Measurements from ENCODE around the gene TYROBP. TPM values are rescaled to one million over a fixed set of nuclear protein-coding genes. Genes with fewer than 3 reads are reported as not detected.

TYROBP gene
- total and polyA plus RNA-seq, 4 donors = 26.8 to 89.6 (median 40.7) TPM

DNA sequence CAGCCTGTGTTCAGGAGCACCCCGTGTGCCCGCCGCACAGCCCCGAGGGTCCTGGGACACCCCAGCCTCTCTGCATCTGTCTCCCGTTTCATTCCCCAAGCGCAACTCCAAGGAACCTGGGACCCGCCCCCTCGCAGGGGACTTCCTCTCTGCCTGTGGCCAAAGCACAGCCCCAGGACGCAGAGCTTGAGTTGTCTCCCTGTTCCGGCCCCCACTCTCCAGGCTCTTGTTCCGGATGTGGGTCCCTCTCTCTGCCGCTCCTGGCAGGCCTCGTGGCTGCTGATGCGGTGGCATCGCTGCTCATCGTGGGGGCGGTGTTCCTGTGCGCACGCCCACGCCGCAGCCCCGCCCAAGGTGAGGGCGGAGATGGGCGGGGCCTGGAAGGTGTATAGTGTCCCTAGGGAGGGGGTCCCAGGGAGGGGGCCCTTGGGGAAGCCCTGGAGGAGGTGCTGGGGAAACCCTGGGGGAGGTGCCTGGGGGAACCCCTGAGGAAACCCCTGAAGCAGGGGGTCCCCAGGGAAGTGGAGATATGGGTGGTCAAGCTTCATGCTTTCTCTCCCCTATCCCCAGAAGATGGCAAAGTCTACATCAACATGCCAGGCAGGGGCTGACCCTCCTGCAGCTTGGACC lies 4.4 kb downstream of the TYROBP start (continued):
- TF ChIP-seq ATF3 (IDR thresholded peaks at IDR 0.05) (no peak), HNF4A (conservative IDR thresholded peaks at IDR 0.05) (no peak), FOXA1 (IDR thresholded peaks at IDR 0.05) (no peak)

- Histone ChIP-seq H3K4me1 (ENCODE audit: control insufficient read depth in 4 of 4, insufficient read depth in 4 of 4, low read length in 3 of 4) (peaks cover 0 to 4% (median 2%) of the 10 kb centered on the region in 4 donors), H3K27ac (ENCODE audit: low read depth in 1 of 2, low read length in 2 of 2) (peak overlapping the region; percentile 66 to 78), H3K9me3 (ENCODE audit: control insufficient read depth in 4 of 4, low read length in 3 of 4) (no peaks in the 10 kb centered on the region), H3K4me3 (ENCODE audit: low read depth in 1 of 3, low read length in 3 of 3) (peak overlapping the region in 2 of 3 donors; percentile 5 to 8), H3K36me3 (ENCODE audit: control insufficient read depth in 4 of 4, insufficient read depth in 3 of 4, low read depth in 1 of 4, low read length in 3 of 4) (no peaks in the 10 kb centered on the region), H3K9ac (ENCODE audit: low read depth in 1 of 2, low read length in 2 of 2) (peak overlapping the region in 1 of 2 donors; percentile 48), H3K27me3 (ENCODE audit: control insufficient read depth in 4 of 4, insufficient read depth in 4 of 4, low read length in 3 of 4) (no peaks in the 10 kb centered on the region)
- DNase-seq (ENCODE audit: low spot score) = no peak
- TF ChIP-seq REST (IDR thresholded peaks at IDR 0.05) (no peak), YY1 (IDR thresholded peaks at IDR 0.05) (no peak), ZBTB33 (IDR thresholded peaks at IDR 0.05) (no peak), EGR1 (IDR thresholded peaks at IDR 0.05; ENCODE audit: low read depth in 2 of 2) (no peak), NR2F2 (IDR thresholded peaks at IDR 0.05) (no peak), ATF3 (IDR thresholded peaks at IDR 0.05) (no peak), FOXA2 (IDR thresholded peaks at IDR 0.05) (no peak)
- TF ChIP-seq, protein P1, sequence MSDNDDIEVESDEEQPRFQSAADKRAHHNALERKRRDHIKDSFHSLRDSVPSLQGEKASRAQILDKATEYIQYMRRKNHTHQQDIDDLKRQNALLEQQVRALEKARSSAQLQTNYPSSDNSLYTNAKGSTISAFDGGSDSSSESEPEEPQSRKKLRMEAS (IDR thresholded peaks at IDR 0.05) = no peak
- WGBS = 68% methylated on average over 10 of the region's 10 CpGs
These were observed 5.1 kb downstream of the TYROBP start for GRCh38 chr19:35902870-35903475.

DNA sequence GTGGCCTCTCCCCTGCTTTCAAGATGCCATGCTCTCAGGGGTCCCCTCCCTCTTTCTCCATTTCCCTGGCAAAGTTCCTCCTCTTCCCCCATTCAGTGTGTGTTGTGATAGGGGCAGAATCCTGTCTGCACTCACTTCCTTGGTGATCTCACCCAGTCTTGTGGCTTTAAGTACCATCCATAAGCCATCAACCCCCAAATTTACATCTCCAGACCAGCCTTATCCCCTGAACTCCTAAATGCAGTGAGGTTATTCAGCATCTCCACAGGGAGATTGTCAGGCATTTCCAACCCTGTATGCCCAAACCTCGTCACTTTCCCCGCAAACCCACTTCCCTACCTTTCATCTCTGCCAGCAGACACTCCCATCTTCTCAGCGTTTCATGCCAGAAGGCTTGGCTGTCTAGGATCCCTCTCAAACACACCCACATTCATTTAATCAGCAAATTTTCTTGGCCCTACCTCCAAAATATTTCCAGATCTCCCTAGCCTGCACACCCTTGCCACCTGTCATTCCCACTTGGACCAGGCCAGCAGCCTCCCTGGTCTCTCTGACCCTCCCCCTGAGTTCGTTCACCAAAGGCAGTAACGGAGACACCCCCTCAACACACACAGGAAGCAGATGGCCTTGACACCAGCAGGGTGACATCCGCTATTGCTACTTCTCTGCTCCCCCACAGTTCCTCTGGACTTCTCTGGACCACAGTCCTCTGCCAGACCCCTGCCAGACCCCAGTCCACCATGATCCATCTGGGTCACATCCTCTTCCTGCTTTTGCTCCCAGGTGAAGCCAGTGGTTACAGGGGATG lies 6.0 kb downstream of the TYROBP start, which contains the start of gene HCST:
TSS of gene HCST (plus strand) at position 676 of the 808 bp plus-strand sequence. CDS start at position 741, 65 bp downstream.
- DNase-seq (ENCODE audit: low spot score) = no peak
- H3K27ac ChIP-seq (ENCODE audit: low read depth in 1 of 2, low read length in 2 of 2) = peak within 1 kb of the TSS; percentile 66 to 78
- 54% methylated on average over 6 of the region's 6 CpGs for WGBS
- no peaks in the 10 kb centered on the region for H3K9me3 ChIP-seq (ENCODE audit: control insufficient read depth in 4 of 4, low read length in 3 of 4)
- H3K9ac ChIP-seq (ENCODE audit: low read depth in 1 of 2, low read length in 2 of 2) = peak within 1 kb of the TSS in 1 of 2 donors; percentile 48
- peaks cover 0 to 3% (median 0%) of the 10 kb centered on the region in 4 donors for H3K36me3 ChIP-seq (ENCODE audit: control insufficient read depth in 4 of 4, insufficient read depth in 3 of 4, low read depth in 1 of 4, low read length in 3 of 4)
- H3K4me1 ChIP-seq (ENCODE audit: control insufficient read depth in 4 of 4, insufficient read depth in 4 of 4, low read length in 3 of 4) = peaks cover 0 to 4% (median 2%) of the 10 kb centered on the region in 4 donors
- peak within 1 kb of the TSS in 2 of 3 donors; percentile 5 to 8 for H3K4me3 ChIP-seq (ENCODE audit: low read depth in 1 of 3, low read length in 3 of 3)
- H3K27me3 ChIP-seq (ENCODE audit: control insufficient read depth in 4 of 4, insufficient read depth in 4 of 4, low read length in 3 of 4) = no peaks in the 10 kb centered on the region
- TF ChIP-seq ATF3 (IDR thresholded peaks at IDR 0.05) (no peak), RAD21 (IDR thresholded peaks at IDR 0.05) (no peak), NR2F2 (IDR thresholded peaks at IDR 0.05) (no peak), SP1 (IDR thresholded peaks at IDR 0.05) (no peak), FOXA1 (IDR thresholded peaks at IDR 0.05) (no peak), ZBTB33 (IDR thresholded peaks at IDR 0.05) (no peak), CTCF (IDR thresholded peaks at IDR 0.05; ENCODE audit: low read depth, low read length, missing input control) (no peak)
- TF ChIP-seq, protein P1 (IDR thresholded peaks at IDR 0.05) = no peak
